Measurements from ENCODE around the gene NAGLU. TPM values are rescaled to one million over a fixed set of nuclear protein-coding genes. Genes with fewer than 3 reads are reported as not detected.

Gene NAGLU
- total and polyA plus RNA-seq, 2 of the 13 experiments (the other 11 are each of a cell fraction or from before 2014, with no cell fraction given) = 28.2 to 40.1 TPM

DNA sequence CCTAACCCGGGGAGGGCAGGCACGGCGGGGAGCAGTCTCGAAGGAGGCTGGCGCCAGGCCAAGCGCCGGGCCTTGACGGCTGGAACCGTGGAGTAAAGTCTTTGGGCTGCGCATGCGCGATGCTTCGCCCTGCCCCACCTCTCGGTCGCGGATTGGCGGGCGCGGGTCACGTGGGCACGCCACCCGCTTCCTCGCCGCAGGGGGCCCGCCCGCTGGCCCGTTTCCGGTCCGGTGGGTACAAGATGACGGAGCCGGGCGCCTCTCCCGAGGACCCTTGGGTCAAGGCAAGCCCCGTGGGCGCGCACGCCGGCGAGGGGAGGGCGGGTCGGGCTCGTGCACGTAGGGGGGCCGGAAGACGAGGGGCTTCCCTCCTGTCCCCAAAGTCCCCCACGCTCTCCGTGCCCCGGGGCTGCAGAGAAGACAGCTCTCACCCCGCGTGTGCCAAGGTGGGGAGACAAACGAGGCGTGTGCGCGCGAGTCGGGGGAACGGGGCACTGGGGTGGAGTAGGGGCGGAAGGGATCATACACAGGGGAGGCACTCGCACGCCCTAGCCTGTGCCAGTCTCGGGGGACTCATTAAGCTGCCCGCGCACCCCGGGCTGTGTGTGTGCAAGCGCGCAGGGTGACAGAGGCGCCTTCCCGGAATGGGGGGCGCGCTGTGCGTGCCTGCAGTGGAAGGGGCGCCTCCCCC, 31.0 kb downstream of the NAGLU start, which contains the start of gene MLX (continued):
- TF ChIP-seq EP300 (IDR thresholded peaks at IDR 0.05; ENCODE audit: low read depth in 2 of 2, low read length in 2 of 2) (no peak; a peak in 2 of 4 replicates), EP300 (CRISPR knock-in tag; IDR thresholded peaks at IDR 0.05; ENCODE audit: borderline replicate concordance) (peak; percentile 78), RELA (CRISPR knock-in tag; IDR thresholded peaks at IDR 0.05) (no peak; the same call in none of the 2 replicates), MYC (CRISPR knock-in tag; IDR thresholded peaks at IDR 0.05; ENCODE audit: borderline replicate concordance) (peak; percentile 90), NRL (CRISPR knock-in tag; IDR thresholded peaks at IDR 0.05; ENCODE audit: borderline replicate concordance) (peak; percentile 46; the same call in 1 of the 2 replicates), NCOA2 (CRISPR knock-in tag; IDR thresholded peaks at IDR 0.05) (0 out of 2 replicates have a peak, but pooled peaks have one; percentile 11), ZEB1 (IDR thresholded peaks at IDR 0.05; ENCODE audit: insufficient replicate concordance, low read depth) (no peak), IRX3 (CRISPR knock-in tag; IDR thresholded peaks at IDR 0.05; ENCODE audit: borderline replicate concordance, low read depth) (peak; percentile 89; the same call in 1 of the 2 replicates), RAD51 (IDR thresholded peaks at IDR 0.05; ENCODE audit: borderline replicate concordance) (peak; percentile 95), ZNF773 (CRISPR knock-in tag; IDR thresholded peaks at IDR 0.05; ENCODE audit: borderline replicate concordance) (no peak), PHF5A (CRISPR knock-in tag; IDR thresholded peaks at IDR 0.05; ENCODE audit: low read depth, unreplicated experiment) (peak; percentile 88), MED1 (CRISPR knock-in tag; IDR thresholded peaks at IDR 0.05) (peak; percentile 84)
- TF ChIP-seq, protein P1, sequence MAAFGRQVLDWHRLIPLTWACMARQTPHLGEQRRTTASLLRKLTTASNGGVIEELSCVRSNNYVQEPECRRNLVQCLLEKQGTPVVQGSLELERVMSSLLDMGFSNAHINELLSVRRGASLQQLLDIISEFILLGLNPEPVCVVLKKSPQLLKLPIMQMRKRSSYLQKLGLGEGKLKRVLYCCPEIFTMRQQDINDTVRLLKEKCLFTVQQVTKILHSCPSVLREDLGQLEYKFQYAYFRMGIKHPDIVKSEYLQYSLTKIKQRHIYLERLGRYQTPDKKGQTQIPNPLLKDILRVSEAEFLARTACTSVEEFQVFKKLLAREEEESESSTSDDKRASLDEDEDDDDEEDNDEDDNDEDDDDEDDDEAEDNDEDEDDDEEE (CRISPR knock-in tag; IDR thresholded peaks at IDR 0.05) = no peak; the same call in 1 of the 2 replicates

All from HepG2 (cell line).